ENCODE data around the gene SEPTIN2. TPM values are rescaled to one million over a fixed set of nuclear protein-coding genes. Genes with fewer than 3 reads are reported as not detected.

The SEPTIN2 gene
- total RNA-seq, 2 donors from 2014 or later = 289 to 405 TPM

DNA sequence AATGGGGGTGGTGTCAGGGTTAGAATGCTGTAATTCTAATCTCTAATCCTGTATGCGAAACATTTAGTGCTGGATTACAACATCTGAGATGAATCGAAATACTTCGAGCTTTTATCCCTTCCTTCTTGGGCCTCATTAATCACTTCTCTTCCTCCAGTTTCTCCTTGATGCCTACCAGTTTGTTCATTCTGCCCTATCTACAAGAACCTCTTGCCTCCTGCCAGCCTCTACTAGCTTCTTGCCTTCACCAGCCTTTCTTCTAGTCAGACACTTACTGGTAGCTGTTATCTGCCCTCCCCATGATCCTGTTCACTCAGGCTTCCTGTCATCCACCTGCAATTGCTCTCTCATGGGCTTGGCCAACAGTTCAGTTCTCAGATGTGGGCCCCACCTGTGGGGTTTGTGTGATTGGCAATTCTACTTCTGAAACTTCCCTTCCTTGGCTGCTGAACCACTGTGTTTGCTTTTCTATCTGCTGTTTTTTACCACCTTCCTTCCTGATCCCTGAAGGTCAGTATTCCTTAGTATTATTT, 25.0 kb downstream of the SEPTIN2 start:
- H3K4me3 ChIP-seq = no peak overlapping the region
- H3K36me3 ChIP-seq = peaks cover 62% of the 10 kb centered on the region
- no peaks in the 10 kb centered on the region for H3K27me3 ChIP-seq (replicated peaks; ENCODE audit: insufficient read depth)
- DNase-seq (ENCODE audit: low spot score) = no peak
- peaks cover 10 to 19% of the 10 kb centered on the region in 2 donors for H3K4me1 ChIP-seq (ENCODE audit: control insufficient read depth in 1 of 2, low read depth in 2 of 2)
- H3K9me3 ChIP-seq = no peaks in the 10 kb centered on the region
- TF ChIP-seq, protein P1, sequence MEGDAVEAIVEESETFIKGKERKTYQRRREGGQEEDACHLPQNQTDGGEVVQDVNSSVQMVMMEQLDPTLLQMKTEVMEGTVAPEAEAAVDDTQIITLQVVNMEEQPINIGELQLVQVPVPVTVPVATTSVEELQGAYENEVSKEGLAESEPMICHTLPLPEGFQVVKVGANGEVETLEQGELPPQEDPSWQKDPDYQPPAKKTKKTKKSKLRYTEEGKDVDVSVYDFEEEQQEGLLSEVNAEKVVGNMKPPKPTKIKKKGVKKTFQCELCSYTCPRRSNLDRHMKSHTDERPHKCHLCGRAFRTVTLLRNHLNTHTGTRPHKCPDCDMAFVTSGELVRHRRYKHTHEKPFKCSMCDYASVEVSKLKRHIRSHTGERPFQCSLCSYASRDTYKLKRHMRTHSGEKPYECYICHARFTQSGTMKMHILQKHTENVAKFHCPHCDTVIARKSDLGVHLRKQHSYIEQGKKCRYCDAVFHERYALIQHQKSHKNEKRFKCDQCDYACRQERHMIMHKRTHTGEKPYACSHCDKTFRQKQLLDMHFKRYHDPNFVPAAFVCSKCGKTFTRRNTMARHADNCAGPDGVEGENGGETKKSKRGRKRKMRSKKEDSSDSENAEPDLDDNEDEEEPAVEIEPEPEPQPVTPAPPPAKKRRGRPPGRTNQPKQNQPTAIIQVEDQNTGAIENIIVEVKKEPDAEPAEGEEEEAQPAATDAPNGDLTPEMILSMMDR (IDR thresholded peaks at IDR 0.05) = no peak
- peak overlapping the region; percentile 70 to 74 for H3K27ac ChIP-seq
- ATAC-seq (ENCODE audit: insufficient number of reproducible peaks, low FRiP score, low read depth) = no peak

- ATAC-seq (ENCODE audit: insufficient number of reproducible peaks, low FRiP score, low read depth) = no peak
- Histone ChIP-seq H3K36me3 (peaks cover 74% of the 10 kb centered on the region), H3K27ac (no peak overlapping the region)
Measured at GRCh38 chr2:241344925-241345651, 29.4 kb downstream of the SEPTIN2 start.

DNA sequence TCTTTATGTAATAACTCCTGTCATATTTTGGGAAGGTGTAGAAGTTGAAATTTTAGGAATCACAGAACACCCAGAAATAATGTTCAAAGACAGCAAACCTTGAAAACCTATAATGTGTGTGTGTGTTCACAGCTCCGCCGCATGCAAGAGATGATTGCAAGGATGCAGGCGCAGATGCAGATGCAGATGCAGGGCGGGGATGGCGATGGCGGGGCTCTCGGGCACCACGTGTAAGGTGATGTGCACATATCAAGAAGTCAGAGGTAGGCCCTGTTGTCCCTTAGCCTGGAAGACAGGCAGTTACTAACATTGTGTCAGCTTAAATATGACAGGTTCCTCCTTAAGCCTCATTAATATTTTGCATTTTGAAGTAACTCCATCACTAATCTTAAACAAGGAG, 34.2 kb downstream of the SEPTIN2 start:
- TF ChIP-seq, protein P1 (IDR thresholded peaks at IDR 0.05) = no peak
- no peak for DNase-seq (ENCODE audit: low spot score)
- Histone ChIP-seq H3K27me3 (replicated peaks; ENCODE audit: insufficient read depth) (no peaks in the 10 kb centered on the region), H3K36me3 (peaks cover 57% of the 10 kb centered on the region), H3K9me3 (no peaks in the 10 kb centered on the region), H3K4me1 (ENCODE audit: control insufficient read depth in 1 of 2, low read depth in 2 of 2) (no peaks in the 10 kb centered on the region), H3K4me3 (no peak overlapping the region), H3K27ac (no peak overlapping the region)
- ATAC-seq (ENCODE audit: insufficient number of reproducible peaks, low FRiP score, low read depth) = no peak

More at GRCh38 chr2:241344925-241345651, 29.4 kb downstream of the SEPTIN2 start:
- Histone ChIP-seq H3K4me1 (ENCODE audit: control insufficient read depth in 1 of 2, low read depth in 2 of 2) (peaks cover 7 to 12% of the 10 kb centered on the region in 2 donors), H3K4me3 (no peak overlapping the region), H3K27me3 (replicated peaks; ENCODE audit: insufficient read depth) (no peaks in the 10 kb centered on the region), H3K9me3 (no peaks in the 10 kb centered on the region)
- no peak for DNase-seq (ENCODE audit: low spot score)
- TF ChIP-seq, protein P1 (IDR thresholded peaks at IDR 0.05) = no peak

DNA sequence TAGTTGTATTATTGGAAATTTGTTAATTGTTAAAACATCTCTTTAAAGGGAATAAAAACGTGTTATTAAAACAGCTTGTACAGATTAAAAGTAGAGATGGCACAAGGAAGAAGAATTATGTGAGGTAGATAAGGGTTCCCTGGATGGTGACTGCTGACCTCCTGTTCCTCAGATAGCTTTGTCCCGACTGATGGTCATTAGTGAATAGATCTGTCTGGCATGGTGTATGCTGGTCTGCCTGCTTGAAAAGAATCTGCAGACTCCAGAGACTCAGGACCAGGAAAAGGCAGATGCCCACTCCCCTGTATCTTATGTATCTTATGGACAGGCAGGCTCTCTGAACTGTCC, 34.8 kb downstream of the SEPTIN2 start:
- DNase-seq (ENCODE audit: low spot score) (no peak), ATAC-seq (ENCODE audit: insufficient number of reproducible peaks, low FRiP score, low read depth) (no peak)
- no peak overlapping the region for H3K27ac ChIP-seq
- TF ChIP-seq, protein P1 (IDR thresholded peaks at IDR 0.05) = no peak
- H3K4me3 ChIP-seq = no peak overlapping the region
- no peaks in the 10 kb centered on the region for H3K27me3 ChIP-seq (replicated peaks; ENCODE audit: insufficient read depth)
- H3K9me3 ChIP-seq = no peaks in the 10 kb centered on the region
- peaks cover 52% of the 10 kb centered on the region for H3K36me3 ChIP-seq
- H3K4me1 ChIP-seq (ENCODE audit: control insufficient read depth in 1 of 2, low read depth in 2 of 2) = no peaks in the 10 kb centered on the region

- no peaks in the 10 kb centered on the region for H3K27me3 ChIP-seq (replicated peaks; ENCODE audit: insufficient read depth)
- ATAC-seq (ENCODE audit: insufficient number of reproducible peaks, low FRiP score, low read depth) (no peak), DNase-seq (ENCODE audit: low spot score) (no peak)
- no peaks in the 10 kb centered on the region for H3K4me1 ChIP-seq (ENCODE audit: control insufficient read depth in 1 of 2, low read depth in 2 of 2)
- H3K9me3 ChIP-seq = no peaks in the 10 kb centered on the region
- H3K4me3 ChIP-seq = no peak overlapping the region
- peaks cover 47% of the 10 kb centered on the region for H3K36me3 ChIP-seq
- TF ChIP-seq, protein P1 (IDR thresholded peaks at IDR 0.05) = no peak
- H3K27ac ChIP-seq = no peak overlapping the region
Measured at GRCh38 chr2:241350878-241351639, 35.3 kb downstream of the SEPTIN2 start.
